Muscle of leg (tissue), 11 donors: ENCODE measurements around the gene SIGLEC5. TPM values are rescaled to one million over a fixed set of nuclear protein-coding genes. Genes with fewer than 3 reads are reported as not detected.
"Not testable (repeated sequence)": the region's sequence is repeated elsewhere in the genome, so short reads cannot be mapped to it uniquely, and the experiment has no call there.

Experiments
- DNase-seq: peaks from one replicate; pipeline ENCODE4 v3.0.0; 2013
- H3K27ac ChIP-seq: one replicate; pipeline ENCODE4 v1.5.1; 2013; ENCODE audit warnings: mild to moderate bottlenecking, low read length, control low read depth
- H3K27me3 ChIP-seq: one replicate; pipeline ENCODE4 v1.6.1; 2013; ENCODE audit warnings: low read length; ENCODE audit not compliant: control insufficient read depth, insufficient read depth
- H3K36me3 ChIP-seq: one replicate; pipeline ENCODE4 v1.6.1; 2013; ENCODE audit warnings: low read length; ENCODE audit not compliant: control insufficient read depth, insufficient read depth
- H3K4me1 ChIP-seq: one replicate; pipeline ENCODE4 v1.6.1; 2013; ENCODE audit warnings: low read length; ENCODE audit not compliant: control insufficient read depth, insufficient read depth
- H3K4me3 ChIP-seq: one replicate; pipeline ENCODE4 v1.5.1; 2013; ENCODE audit warnings: low read length, control low read depth
- H3K9me3 ChIP-seq: replicated peaks from 2 replicates; pipeline ENCODE4 v1.6.1; 2013; ENCODE audit warnings: low read depth, low read length; ENCODE audit not compliant: control insufficient read depth
- WGBS: methylation state at CpG from one replicate; pipeline ENCODE4 v1.1.5; 2013; ENCODE audit warnings: missing lambda C conversion rate; ENCODE audit not compliant: insufficient coverage; 5-methylcytosine and 5-hydroxymethylcytosine counted together
- polyA plus RNA-seq, 8 donors: library from polyadenylated mRNA; unstranded; fragments of 120-200 nt; gene quantifications; one replicate each; pipeline versions ENCODE4 v1.2.1 to v1.2.3, GENCODE V29; 2013; ENCODE audit warnings: inconsistent platforms in 1 of 8, low replicate concordance in 1 of 8; ENCODE audit not compliant: insufficient read length in 8 of 8, insufficient read depth in 1 of 8
- total RNA-seq: library from RNA; stranded (reverse); fragments of 120-200 nt; gene quantifications from one replicate; pipeline ENCODE4 v1.2.4, GENCODE V29; 2013

Gene SIGLEC5
- total and polyA plus RNA-seq, 9 donors: 0.13 to 0.75 (median 0.41) TPM

DNA sequence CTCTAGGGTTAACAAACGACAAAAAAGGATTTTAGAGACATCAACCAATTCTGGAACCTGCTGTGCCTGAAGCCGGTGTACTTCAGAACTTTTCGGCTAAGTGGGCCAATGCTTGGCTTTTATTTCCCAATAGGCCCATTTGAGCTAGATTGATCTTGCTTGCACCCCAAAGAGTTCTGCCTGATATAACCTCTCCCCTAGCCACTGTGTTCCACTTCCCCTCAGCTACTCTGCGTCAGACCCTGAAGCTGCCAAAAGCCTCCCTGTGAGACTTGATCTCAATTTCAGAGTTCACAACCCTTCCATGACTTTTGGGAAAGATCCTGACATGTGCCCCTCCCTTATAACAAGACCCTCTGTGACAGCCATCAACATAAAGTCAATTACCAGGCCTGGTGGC lies 22.1 kb upstream of the SIGLEC5 start:
- Histone ChIP-seq H3K27ac (no peak overlapping the region), H3K27me3 (peaks cover 2% of the 10 kb centered on the region), H3K36me3 (no peaks in the 10 kb centered on the region), H3K4me1 (no peaks in the 10 kb centered on the region), H3K4me3 (no peak overlapping the region), H3K9me3 (no peaks in the 10 kb centered on the region)
- 70% methylated on average over 4 of the region's 4 CpGs for WGBS
- no peak for DNase-seq

DNA sequence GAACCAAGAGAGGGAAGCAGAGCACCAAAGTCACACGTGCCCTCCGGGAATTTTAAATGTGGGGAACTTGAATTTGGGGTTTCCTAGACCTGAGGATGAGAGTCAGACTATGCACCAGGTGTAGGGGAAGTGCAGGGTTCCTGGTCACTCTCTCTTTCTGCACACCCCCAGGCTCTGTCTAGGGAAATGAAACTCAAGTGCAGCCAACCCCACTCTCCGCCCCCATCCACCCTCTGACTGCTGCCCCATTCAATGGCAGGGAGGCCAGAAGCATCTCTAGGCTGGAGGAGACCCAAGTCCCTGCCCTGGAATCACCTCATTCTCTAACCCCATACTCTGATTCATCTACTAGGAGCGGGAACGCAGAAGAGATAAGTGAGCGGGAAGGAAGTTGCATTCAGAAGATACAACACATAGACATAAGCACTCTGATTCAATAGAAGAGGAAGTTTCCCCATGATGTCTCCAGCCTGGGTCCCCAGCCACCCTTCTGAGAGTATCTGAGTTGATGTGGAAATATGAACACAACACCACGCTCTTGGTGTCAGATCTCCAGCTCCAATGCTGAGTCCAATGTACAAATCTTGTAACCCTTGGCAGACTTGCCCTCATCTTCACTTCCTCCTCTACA lies 21.1 kb upstream of the SIGLEC5 start:
- H3K27ac ChIP-seq: no peak overlapping the region
- DNase-seq: peak; percentile 24
- WGBS: no CpG with 5 or more reads among the region's 7 CpGs

DNA sequence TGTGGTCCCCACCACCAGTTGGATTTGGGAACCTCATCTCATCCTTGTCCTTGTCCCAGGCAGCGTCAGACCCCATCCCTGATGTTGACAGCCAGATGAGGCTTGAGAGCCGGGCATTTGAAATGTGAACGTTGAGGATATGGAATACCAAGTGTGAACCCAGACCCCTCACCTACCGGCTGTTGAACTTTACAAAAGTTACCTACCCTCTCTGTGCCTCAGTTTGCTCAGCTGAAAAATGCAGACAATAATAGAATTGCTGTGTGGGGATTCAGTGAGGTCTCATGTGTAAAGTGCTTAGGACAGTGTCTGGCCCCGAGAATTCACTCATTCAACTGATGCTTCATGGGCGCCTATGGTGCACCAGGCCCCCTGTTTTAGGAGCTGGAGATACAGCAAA lies 17.1 kb upstream of the SIGLEC5 start:
- DNase-seq: no peak
- no peak overlapping the region for H3K27ac ChIP-seq
- no peak overlapping the region for H3K4me3 ChIP-seq
- WGBS: 100% methylated on average over 2 of the region's 6 CpGs
- no peaks in the 10 kb centered on the region for H3K4me1 ChIP-seq
- no peaks in the 10 kb centered on the region for H3K9me3 ChIP-seq
- H3K36me3 ChIP-seq: no peaks in the 10 kb centered on the region
- peaks cover 2% of the 10 kb centered on the region for H3K27me3 ChIP-seq

More for the DNA sequence above, 21.1 kb upstream of the SIGLEC5 start:
- Histone ChIP-seq H3K4me3 (no peak overlapping the region), H3K4me1 (no peaks in the 10 kb centered on the region), H3K27me3 (peaks cover 2% of the 10 kb centered on the region), H3K36me3 (no peaks in the 10 kb centered on the region), H3K9me3 (no peaks in the 10 kb centered on the region)

- not testable (repeated sequence) for H3K27me3 ChIP-seq, H3K4me3 ChIP-seq, H3K27ac ChIP-seq, H3K4me1 ChIP-seq, DNase-seq, H3K36me3 ChIP-seq, H3K9me3 ChIP-seq
- no CpG with 5 or more reads among the region's 10 CpGs for WGBS
Observed at GRCh38 chr19:51646730-51647129, 16.5 kb upstream of the SIGLEC5 start, which contains the start of gene SIGLEC14. Gene SIGLEC14 (minus strand): TSS chr19:51646825. CDS start chr19:51646759, 66 bp downstream.

GRCh38 chr19:51644636-51645271 lies 14.6 kb upstream of the SIGLEC5 start:
- no peak for DNase-seq
- no peak overlapping the region for H3K27ac ChIP-seq
- no peak overlapping the region for H3K4me3 ChIP-seq
- H3K4me1 ChIP-seq: no peaks in the 10 kb centered on the region
- peaks cover under 1% of the 10 kb centered on the region for H3K27me3 ChIP-seq
- 31% methylated on average over 9 of the region's 11 CpGs for WGBS
- H3K36me3 ChIP-seq: no peaks in the 10 kb centered on the region
- H3K9me3 ChIP-seq: no peaks in the 10 kb centered on the region

DNA sequence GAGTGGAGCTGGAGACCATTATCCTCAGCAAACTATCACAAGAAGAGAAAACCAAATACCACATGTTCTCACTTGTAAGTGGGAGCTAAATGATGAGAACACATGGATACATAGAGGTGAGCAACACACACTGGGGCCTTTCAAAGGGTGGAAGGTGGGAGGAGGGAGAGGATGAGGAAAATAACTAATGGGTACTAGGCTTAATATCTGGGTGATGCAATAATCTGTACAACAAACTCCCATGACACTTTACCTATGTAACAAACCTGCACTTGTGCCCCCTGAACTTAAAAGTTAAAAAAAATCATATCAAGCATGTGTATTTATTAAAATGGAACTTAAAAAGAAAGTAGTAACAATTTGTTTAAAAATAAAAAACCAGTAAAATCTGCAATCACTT lies 11.4 kb upstream of the SIGLEC5 start:
- no peak overlapping the region for H3K4me3 ChIP-seq
- no peak overlapping the region for H3K27ac ChIP-seq
- no peaks in the 10 kb centered on the region for H3K4me1 ChIP-seq
- H3K9me3 ChIP-seq: peaks cover 2% of the 10 kb centered on the region
- no peaks in the 10 kb centered on the region for H3K27me3 ChIP-seq
- H3K36me3 ChIP-seq: no peaks in the 10 kb centered on the region
- DNase-seq: no peak

- Histone ChIP-seq H3K9me3 (peaks cover 2% of the 10 kb centered on the region), H3K36me3 (no peaks in the 10 kb centered on the region), H3K4me1 (no peaks in the 10 kb centered on the region), H3K4me3 (no peak overlapping the region), H3K27me3 (no peaks in the 10 kb centered on the region), H3K27ac (no peak overlapping the region)
- DNase-seq: no peak
- WGBS: 80% methylated on average over 2 of the region's 3 CpGs
Observed at GRCh38 chr19:51640386-51640785, 10.2 kb upstream of the SIGLEC5 start.

GRCh38 chr19:51639916-51640315 lies 9.7 kb upstream of the SIGLEC5 start:
- peaks cover 2% of the 10 kb centered on the region for H3K9me3 ChIP-seq
- no peaks in the 10 kb centered on the region for H3K27me3 ChIP-seq
- no peak overlapping the region for H3K27ac ChIP-seq
- H3K4me3 ChIP-seq: no peak overlapping the region
- WGBS: no CpG with 5 or more reads among the region's 4 CpGs
- H3K4me1 ChIP-seq: no peaks in the 10 kb centered on the region
- no peak for DNase-seq
- H3K36me3 ChIP-seq: no peaks in the 10 kb centered on the region

GRCh38 chr19:51637362-51637978 lies 7.3 kb upstream of the SIGLEC5 start:
- H3K27me3 ChIP-seq: no peaks in the 10 kb centered on the region
- 18% methylated on average over 2 of the region's 5 CpGs for WGBS
- no peaks in the 10 kb centered on the region for H3K4me1 ChIP-seq
- peaks cover 2% of the 10 kb centered on the region for H3K9me3 ChIP-seq
- no peak for DNase-seq
- H3K27ac ChIP-seq: no peak overlapping the region
- H3K36me3 ChIP-seq: no peaks in the 10 kb centered on the region
- no peak overlapping the region for H3K4me3 ChIP-seq

- Histone ChIP-seq H3K36me3 (no peaks in the 10 kb centered on the region), H3K9me3 (peaks cover 2% of the 10 kb centered on the region), H3K27ac (no peak overlapping the region), H3K4me3 (no peak overlapping the region), H3K27me3 (no peaks in the 10 kb centered on the region), H3K4me1 (no peaks in the 10 kb centered on the region)
- WGBS: 60% methylated on average over 5 of the region's 5 CpGs
- DNase-seq: no peak
Observed at GRCh38 chr19:51632126-51632525, 1.9 kb upstream of the SIGLEC5 start.
